Activated CD4-positive, alpha-beta memory T cell treated with anti-CD3 and anti-CD28 coated beads for 36 hours (primary cell): ENCODE data around the gene LRRC26. TPM values are rescaled to one million over a fixed set of nuclear protein-coding genes. Genes with fewer than 3 reads are reported as not detected.
"Not testable (repeated sequence)": the region's sequence is repeated elsewhere in the genome, so short reads cannot be mapped to it uniquely, and the experiment has no call there.

Experiments used
- CTCF ChIA-PET: fragments of 350-600 bp; sonication (Branson Sonifier 250); formaldehyde crosslinking; loops from one replicate; lab custom pipeline; 2021; ENCODE audit warnings: antibody characterized with exemption, inconsistent platforms; lab: Charles Lee
- POLR2A ChIA-PET: fragments of 350-600 bp; sonication (Branson Sonifier 250); formaldehyde crosslinking; loops from one replicate; lab custom pipeline; 2021; ENCODE audit warnings: antibody characterized with exemption; lab: Charles Lee
- DNase-seq: peaks from one replicate; pipeline ENCODE4 v3.0.0-alpha.2; 2020
- H3K27ac Mint-ChIP-seq: one replicate; pipeline ENCODE4 v1.8.0; 2021; ENCODE audit warnings: mixed read lengths
- H3K27me3 Mint-ChIP-seq: one replicate; pipeline ENCODE4 v1.8.0; 2021; ENCODE audit warnings: mixed read lengths
- H3K36me3 Mint-ChIP-seq: one replicate; pipeline ENCODE4 v1.8.0; 2021; ENCODE audit warnings: mixed read lengths
- H3K4me1 Mint-ChIP-seq: one replicate; pipeline ENCODE4 v1.8.0; 2021; ENCODE audit warnings: low read depth, mixed read lengths
- H3K4me3 Mint-ChIP-seq: one replicate; pipeline ENCODE4 v1.8.0; 2021; ENCODE audit warnings: mild to moderate bottlenecking, mixed read lengths
- H3K9me3 Mint-ChIP-seq: one replicate; pipeline ENCODE4 v1.8.0; 2021; ENCODE audit warnings: mixed read lengths
- intact Hi-C: fragments of 100-400 bp; cut with micrococcal nuclease; formaldehyde crosslinking; loops from one replicate; pipeline ENCODE4 v1.15.1; 2023
- total RNA-seq, 2 experiments: library from RNA; stranded (reverse); gene quantifications; one replicate each; pipeline ENCODE4 v1.2.3, GENCODE V29; 2021

Gene LRRC26
- total RNA-seq, 2 experiments from 2014 or later = not detected

- Mint-ChIP-seq H3K9me3 (no peaks in the 10 kb centered on the region), H3K27me3 (peaks cover 44% of the 10 kb centered on the region), H3K4me3 (no peak overlapping the region), H3K4me1 (no peaks in the 10 kb centered on the region), H3K27ac (no peak overlapping the region), H3K36me3 (no peaks in the 10 kb centered on the region)
- CTCF ChIA-PET = interaction anchor here (1.0 kb wide), 1 partner anchor 9 kb away, joined by 3 read pairs; no protein-coding TSS in a partner anchor
- no peak for DNase-seq
- intact Hi-C loops = no loop called here
- POLR2A ChIA-PET = no interaction called here
Measured at GRCh38 chr9:137141976-137142936, 27.6 kb downstream of the LRRC26 start.

- H3K9me3 Mint-ChIP-seq = no peaks in the 10 kb centered on the region
- H3K27me3 Mint-ChIP-seq = peaks cover 42% of the 10 kb centered on the region
- ChIA-PET POLR2A (no interaction called here), CTCF (interaction anchor here (0.9 to 1.0 kb wide), 2 partner anchors 8 to 9 kb away, joined by 3 read pairs; no protein-coding TSS in a partner anchor)
- no peak overlapping the region for H3K4me3 Mint-ChIP-seq
- no peaks in the 10 kb centered on the region for H3K36me3 Mint-ChIP-seq
- H3K4me1 Mint-ChIP-seq = no peaks in the 10 kb centered on the region
- no peak for DNase-seq
- intact Hi-C loops = no loop called here
- H3K27ac Mint-ChIP-seq = no peak overlapping the region
Measured at GRCh38 chr9:137141050-137141810, 28.6 kb downstream of the LRRC26 start.

- CTCF ChIA-PET = interaction anchor here (0.6 to 0.9 kb wide), 3 partner anchors 10 to 314 kb away, joined by 3 read pairs; no protein-coding TSS in a partner anchor
- intact Hi-C loops = no loop called here
- no peaks in the 10 kb centered on the region for H3K4me1 Mint-ChIP-seq
- POLR2A ChIA-PET = no interaction called here
- no peaks in the 10 kb centered on the region for H3K36me3 Mint-ChIP-seq
- no peaks in the 10 kb centered on the region for H3K9me3 Mint-ChIP-seq
- H3K27ac Mint-ChIP-seq = no peak overlapping the region
- peaks cover 47% of the 10 kb centered on the region for H3K27me3 Mint-ChIP-seq
- no peak overlapping the region for H3K4me3 Mint-ChIP-seq
- DNase-seq = no peak
Measured at GRCh38 chr9:137140151-137141012, 29.5 kb downstream of the LRRC26 start.

- no peaks in the 10 kb centered on the region for H3K36me3 Mint-ChIP-seq
- no peak overlapping the region for H3K4me3 Mint-ChIP-seq
- ChIA-PET CTCF (interaction anchor here (0.6 to 0.8 kb wide), 3 partner anchors 10 to 313 kb away, joined by 3 read pairs; no protein-coding TSS in a partner anchor), POLR2A (no interaction called here)
- no peak overlapping the region for H3K27ac Mint-ChIP-seq
- intact Hi-C loops = no loop called here
- H3K9me3 Mint-ChIP-seq = no peaks in the 10 kb centered on the region
- peaks cover 47% of the 10 kb centered on the region for H3K27me3 Mint-ChIP-seq
- DNase-seq = no peak
- no peaks in the 10 kb centered on the region for H3K4me1 Mint-ChIP-seq
Measured at GRCh38 chr9:137139468-137140150, 30.2 kb downstream of the LRRC26 start.

GRCh38 chr9:137138722-137139467, 31.0 kb downstream of the LRRC26 start, which contains the start of gene GRIN1:
GRIN1 (plus strand) TSS chr9:137139154; CDS start chr9:137139487, 333 bp downstream.
- Mint-ChIP-seq H3K36me3 (no peaks in the 10 kb centered on the region), H3K27ac (no peak within 1 kb of the TSS)
- POLR2A ChIA-PET = no interaction called here

GRCh38 chr9:137138058-137138721, 31.7 kb downstream of the LRRC26 start:
- intact Hi-C loops = no loop called here
- Mint-ChIP-seq H3K27me3 (peaks cover 47% of the 10 kb centered on the region), H3K9me3 (no peaks in the 10 kb centered on the region), H3K36me3 (no peaks in the 10 kb centered on the region), H3K27ac (no peak overlapping the region), H3K4me3 (no peak overlapping the region), H3K4me1 (no peaks in the 10 kb centered on the region)
- POLR2A ChIA-PET = no interaction called here
- CTCF ChIA-PET = interaction anchor here (1.0 kb wide), 2 partner anchors 19 to 92 kb away, joined by 3 to 4 read pairs; no protein-coding TSS in a partner anchor
- DNase-seq = no peak

More at GRCh38 chr9:137138722-137139467, 31.0 kb downstream of the LRRC26 start, which contains the start of gene GRIN1:
- H3K4me3 Mint-ChIP-seq = no peak within 1 kb of the TSS
- peaks cover 47% of the 10 kb centered on the region for H3K27me3 Mint-ChIP-seq
- CTCF ChIA-PET = interaction anchor here (0.8 kb wide), 1 partner anchor 9 kb away, joined by 3 read pairs; no protein-coding TSS in a partner anchor
- no peak for DNase-seq
- H3K9me3 Mint-ChIP-seq = no peaks in the 10 kb centered on the region
- no peaks in the 10 kb centered on the region for H3K4me1 Mint-ChIP-seq
- intact Hi-C loops = no loop called here

- no peak overlapping the region for H3K27ac Mint-ChIP-seq
- POLR2A ChIA-PET = no interaction called here
- peaks cover 42% of the 10 kb centered on the region for H3K27me3 Mint-ChIP-seq
- H3K4me3 Mint-ChIP-seq = no peak overlapping the region
- intact Hi-C loops = no loop called here
- no peak for DNase-seq
- no peaks in the 10 kb centered on the region for H3K9me3 Mint-ChIP-seq
- CTCF ChIA-PET = interaction anchor here (1.0 to 1.3 kb wide), 3 partner anchors 20 to 90 kb away, joined by 3 to 4 read pairs (median 3); no protein-coding TSS in a partner anchor
- H3K4me1 Mint-ChIP-seq = no peaks in the 10 kb centered on the region
- no peaks in the 10 kb centered on the region for H3K36me3 Mint-ChIP-seq
Measured at GRCh38 chr9:137136881-137137607, 32.8 kb downstream of the LRRC26 start.

GRCh38 chr9:137136261-137136880, 33.5 kb downstream of the LRRC26 start:
- Mint-ChIP-seq H3K27ac (no peak overlapping the region), H3K4me1 (no peaks in the 10 kb centered on the region), H3K27me3 (peaks cover 39% of the 10 kb centered on the region), H3K36me3 (no peaks in the 10 kb centered on the region), H3K9me3 (no peaks in the 10 kb centered on the region), H3K4me3 (no peak overlapping the region)
- intact Hi-C loops = no loop called here
- ChIA-PET CTCF (interaction anchor here (1.3 kb wide), 1 partner anchor 38 kb away, joined by 3 read pairs; no protein-coding TSS in a partner anchor), POLR2A (no interaction called here)
- DNase-seq = no peak

GRCh38 chr9:137135154-137135553, 34.7 kb downstream of the LRRC26 start:
- H3K27ac Mint-ChIP-seq, H3K4me1 Mint-ChIP-seq, intact Hi-C loops, CTCF ChIA-PET, H3K36me3 Mint-ChIP-seq, H3K9me3 Mint-ChIP-seq, H3K4me3 Mint-ChIP-seq, DNase-seq: not testable (repeated sequence)
- peaks cover 30% of the 10 kb centered on the region for H3K27me3 Mint-ChIP-seq
- POLR2A ChIA-PET = interaction anchor here (0.6 kb wide), 1 partner anchor 87 kb away, joined by 3 read pairs; no protein-coding TSS in a partner anchor
